ENCODE data around the gene TMOD1.

- TF ChIP-seq CTCF (IDR thresholded peaks at IDR 0.05): no peak
- TF ChIP-seq ZFX (IDR thresholded peaks at IDR 0.05; ENCODE audit: borderline replicate concordance): no peak
These were observed 63.1 kb downstream of the TMOD1 start for GRCh38 chr9:97564291-97565175.

Measured in 22Rv1 (cell line).